HepG2 (cell line): ENCODE measurements around the gene ZDHHC16. TPM values are rescaled to one million over a fixed set of nuclear protein-coding genes. Genes with fewer than 3 reads are reported as not detected.

Source experiments
- ATF5 ChIP-seq: sonication (generic); formaldehyde crosslinking; IDR thresholded peaks from 2 replicates; pipeline ENCODE4 v1.4.0; 2020; ENCODE audit warnings: mild to moderate bottlenecking, low read depth, missing genetic modification reagents
- ATF7 ChIP-seq, 2 experiments: fragments of 450-650 bp in 1 of 2; sonication (generic) in 1 of 2; formaldehyde crosslinking in 1 of 2; IDR thresholded peaks; 2 replicates each; pipeline versions ENCODE4 v1.4.0 to v1.6.1; 2016 to 2020; ENCODE audit warnings: antibody characterized with exemption in 1 of 2, mild to moderate bottlenecking in 1 of 2, missing genetic modification reagents in 1 of 2
- ATRX ChIP-seq: sonication (generic); formaldehyde crosslinking; IDR thresholded peaks from 2 replicates; pipeline ENCODE4 v1.4.0; 2020; ENCODE audit warnings: missing genetic modification reagents, borderline replicate concordance
- HCFC1 ChIP-seq: fragments of 150-350 bp; IDR thresholded peaks from 2 replicates; pipeline ENCODE4 v1.6.1; 2014; ENCODE audit warnings: low read depth, low read length
- HNRNPLL ChIP-seq: fragments of 200-400 bp; formaldehyde crosslinking; IDR thresholded peaks from 2 replicates; pipeline ENCODE4 v1.6.1; 2017; ENCODE audit warnings: mild to moderate bottlenecking, low read depth, low read length; ENCODE audit not compliant: poor library complexity, severe bottlenecking
- JUN ChIP-seq: sonication (generic); formaldehyde crosslinking; IDR thresholded peaks from 2 replicates; pipeline ENCODE4 v1.4.0; 2020; ENCODE audit warnings: mild to moderate bottlenecking, missing genetic modification reagents
- MED1 ChIP-seq: sonication (generic); formaldehyde crosslinking; IDR thresholded peaks from 2 replicates; pipeline ENCODE4 v1.4.0; 2020; ENCODE audit warnings: missing genetic modification reagents
- PHF8 ChIP-seq: sonication (generic); formaldehyde crosslinking; IDR thresholded peaks from 2 replicates; pipeline ENCODE4 v1.5.0; 2020; ENCODE audit warnings: missing genetic modification reagents
- PITX1 ChIP-seq: sonication (generic); formaldehyde crosslinking; IDR thresholded peaks from 2 replicates; pipeline ENCODE4 v1.5.1; 2020; ENCODE audit warnings: mild to moderate bottlenecking, missing genetic modification reagents
- REST ChIP-seq, 2 experiments: IDR thresholded peaks; 2 replicates each; pipeline ENCODE4 v1.6.1; 2011 to 2012; ENCODE audit warnings: low read length in 2 of 2, borderline replicate concordance in 1 of 2, low read depth in 1 of 2, mild to moderate bottlenecking in 1 of 2, moderate library complexity in 1 of 2
- RORA ChIP-seq: sonication (generic); formaldehyde crosslinking; IDR thresholded peaks from 2 replicates; pipeline ENCODE4 v1.5.0; 2020; ENCODE audit warnings: mild to moderate bottlenecking, missing genetic modification reagents, moderate library complexity
- RXRA ChIP-seq: sonication (generic); formaldehyde crosslinking; IDR thresholded peaks from 2 replicates; pipeline ENCODE4 v1.5.1; 2020; ENCODE audit warnings: missing genetic modification reagents
- SETDB1 ChIP-seq: sonication (generic); formaldehyde crosslinking; IDR thresholded peaks from 2 replicates; pipeline ENCODE4 v1.5.1; 2020; ENCODE audit warnings: missing genetic modification reagents, mild to moderate bottlenecking, borderline replicate concordance
- SPEN ChIP-seq: sonication (generic); formaldehyde crosslinking; IDR thresholded peaks from 2 replicates; pipeline ENCODE4 v1.5.1; 2020; ENCODE audit warnings: low read depth, mild to moderate bottlenecking, missing genetic modification reagents
- USF2 ChIP-seq, 2 experiments: sonication (generic) in 1 of 2; formaldehyde crosslinking in 1 of 2; IDR thresholded peaks; 2 replicates each; pipeline versions ENCODE4 v1.5.1 to v1.6.1; 2011 to 2020; ENCODE audit warnings: borderline replicate concordance in 1 of 2, low read depth in 1 of 2, low read length in 1 of 2, mild to moderate bottlenecking in 1 of 2, missing genetic modification reagents in 1 of 2, moderate library complexity in 1 of 2
- ZMYM2 ChIP-seq: sonication (generic); formaldehyde crosslinking; IDR thresholded peaks from 2 replicates; pipeline ENCODE4 v1.8.0; 2022; ENCODE audit warnings: mild to moderate bottlenecking, missing genetic modification reagents
- ZNF296 ChIP-seq: sonication (generic); formaldehyde crosslinking; conservative IDR thresholded peaks from 2 replicates; pipeline ENCODE4 v1.5.0; 2020; ENCODE audit warnings: mild to moderate bottlenecking, missing genetic modification reagents
- ZNF547 ChIP-seq: sonication (generic); formaldehyde crosslinking; IDR thresholded peaks from 2 replicates; pipeline ENCODE4 v1.5.1; 2020; ENCODE audit warnings: mild to moderate bottlenecking, missing genetic modification reagents
- polyA plus RNA-seq, 8 experiments: library from polyadenylated mRNA; depleted of rRNA in 3 of 8; stranded (reverse) in 7 of 8; unstranded in 1 of 8; fragments of >200 nt; fragmentation: Illumina TruSeq in 4 of 8; extraction: Trizol in 4 of 8; gene quantifications; 2 replicates each; pipeline versions ENCODE4 v1.2.1 to v1.2.3, GENCODE V29; 2011 to 2016; ENCODE audit warnings: low read depth in 4 of 8, missing spikeins in 1 of 8, mixed read lengths in 1 of 8; ENCODE audit not compliant: insufficient read depth in 1 of 8
- total RNA-seq, 5 experiments: library from RNA; depleted of rRNA; stranded (reverse); fragments of >200 nt; fragmentation: Illumina TruSeq; extraction: Trizol; gene quantifications; 2 replicates each; pipeline ENCODE4 v1.2.3, GENCODE V29; 2016; ENCODE audit warnings: low read depth in 1 of 5
- TF ChIP-seq, protein P1 (sequence below): sonication (generic); formaldehyde crosslinking; IDR thresholded peaks from 2 replicates; pipeline ENCODE4 v1.5.1; 2020; ENCODE audit warnings: mild to moderate bottlenecking, moderate library complexity, missing genetic modification reagents

Gene ZDHHC16
- total and polyA plus RNA-seq, 2 of the 13 experiments (the other 11 are each of a cell fraction or from before 2014, with no cell fraction given) = 40.8 to 41.8 TPM

GRCh38 chr10:97427571-97428179 lies 18.3 kb upstream of the ZDHHC16 start (continued):
- TF ChIP-seq USF2 (IDR thresholded peaks at IDR 0.05; ENCODE audit: low read depth, low read length) = no peak
- TF ChIP-seq USF2 (CRISPR knock-in tag; IDR thresholded peaks at IDR 0.05; ENCODE audit: borderline replicate concordance) = no peak
- TF ChIP-seq, protein P1, sequence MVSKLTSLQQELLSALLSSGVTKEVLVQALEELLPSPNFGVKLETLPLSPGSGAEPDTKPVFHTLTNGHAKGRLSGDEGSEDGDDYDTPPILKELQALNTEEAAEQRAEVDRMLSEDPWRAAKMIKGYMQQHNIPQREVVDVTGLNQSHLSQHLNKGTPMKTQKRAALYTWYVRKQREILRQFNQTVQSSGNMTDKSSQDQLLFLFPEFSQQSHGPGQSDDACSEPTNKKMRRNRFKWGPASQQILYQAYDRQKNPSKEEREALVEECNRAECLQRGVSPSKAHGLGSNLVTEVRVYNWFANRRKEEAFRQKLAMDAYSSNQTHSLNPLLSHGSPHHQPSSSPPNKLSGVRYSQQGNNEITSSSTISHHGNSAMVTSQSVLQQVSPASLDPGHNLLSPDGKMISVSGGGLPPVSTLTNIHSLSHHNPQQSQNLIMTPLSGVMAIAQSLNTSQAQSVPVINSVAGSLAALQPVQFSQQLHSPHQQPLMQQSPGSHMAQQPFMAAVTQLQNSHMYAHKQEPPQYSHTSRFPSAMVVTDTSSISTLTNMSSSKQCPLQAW (CRISPR knock-in tag) = no peak
- TF ChIP-seq ATF5 = 0 out of 2 replicates have a peak, but pooled peaks have one; percentile 41
- no peak for TF ChIP-seq ZMYM2 (CRISPR knock-in tag)
- no peak for TF ChIP-seq PITX1 (CRISPR knock-in tag)
- TF ChIP-seq RXRA (CRISPR knock-in tag) = no peak
- peak in 1 of 2 experiments; percentile 12; a peak in 1 of 4 replicates for TF ChIP-seq REST (IDR thresholded peaks at IDR 0.05; ENCODE audit: borderline replicate concordance in 1 of 2, low read depth in 1 of 2, low read length in 2 of 2)
- no peak for TF ChIP-seq ATRX (CRISPR knock-in tag)
- no peak for TF ChIP-seq JUN (CRISPR knock-in tag)
- no peak; the same call in 1 of the 2 replicates for TF ChIP-seq MED1 (CRISPR knock-in tag)
- TF ChIP-seq RORA (CRISPR knock-in tag) = no peak
- TF ChIP-seq ATF7 (IDR thresholded peaks at IDR 0.05) = no peak
- TF ChIP-seq ATF7 (CRISPR knock-in tag; IDR thresholded peaks at IDR 0.05) = no peak
- TF ChIP-seq ZNF547 (CRISPR knock-in tag) = no peak
- TF ChIP-seq ZNF296 = no peak
- no peak for TF ChIP-seq HCFC1
- no peak for TF ChIP-seq PHF8 (CRISPR knock-in tag)
- TF ChIP-seq HNRNPLL = no peak
- no peak for TF ChIP-seq SETDB1 (CRISPR knock-in tag)
- TF ChIP-seq SPEN = no peak
